Activated naive CD4-positive, alpha-beta T cell treated with anti-CD3 and anti-CD28 coated beads, Interleukin-2, amount 50 U/mL, for 24 hours (primary cell): ENCODE results near the gene SLC6A1.

ENCODE experiments used
- H3K27ac Mint-ChIP-seq: one replicate; pipeline ENCODE4 v1.8.0; 2021; ENCODE audit warnings: mild to moderate bottlenecking, mixed read lengths
- H3K27me3 Mint-ChIP-seq: one replicate; pipeline ENCODE4 v1.8.0; 2021; ENCODE audit warnings: mixed read lengths
- H3K36me3 Mint-ChIP-seq: one replicate; pipeline ENCODE4 v1.8.0; 2021; ENCODE audit warnings: mixed read lengths
- H3K4me1 Mint-ChIP-seq: one replicate; pipeline ENCODE4 v1.8.0; 2021; ENCODE audit warnings: mixed read lengths
- H3K4me3 Mint-ChIP-seq: one replicate; pipeline ENCODE4 v1.8.0; 2021; ENCODE audit warnings: mild to moderate bottlenecking, mixed read lengths
- H3K9me3 Mint-ChIP-seq: one replicate; pipeline ENCODE4 v1.8.0; 2021; ENCODE audit warnings: mixed read lengths

Gene SLC6A1

DNA sequence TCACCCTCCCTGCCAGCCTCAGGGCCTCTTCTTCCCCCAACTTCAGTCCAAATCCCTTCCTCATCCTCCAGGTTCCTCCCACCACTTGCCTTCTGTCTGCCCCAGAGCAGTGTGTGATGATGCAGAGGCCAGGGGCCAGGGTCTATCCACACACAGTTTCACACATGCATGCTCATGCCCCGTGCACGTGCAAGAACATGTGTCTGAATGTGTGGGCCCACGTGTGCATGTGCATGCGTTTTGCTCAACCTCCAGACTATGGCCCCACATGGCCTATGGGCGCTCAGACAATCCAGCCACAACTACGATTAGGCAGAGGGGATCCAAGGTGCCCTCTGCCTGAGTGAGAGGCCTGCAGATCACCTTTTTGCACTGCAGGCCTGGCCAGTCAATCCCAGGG, 32.3 kb upstream of the SLC6A1 start:
- H3K4me1 Mint-ChIP-seq, result no peaks in the 10 kb centered on the region
- no peaks in the 10 kb centered on the region for H3K9me3 Mint-ChIP-seq
- peaks cover 11% of the 10 kb centered on the region for H3K27me3 Mint-ChIP-seq
- no peak overlapping the region for H3K27ac Mint-ChIP-seq
- no peak overlapping the region for H3K4me3 Mint-ChIP-seq
- no peaks in the 10 kb centered on the region for H3K36me3 Mint-ChIP-seq

DNA sequence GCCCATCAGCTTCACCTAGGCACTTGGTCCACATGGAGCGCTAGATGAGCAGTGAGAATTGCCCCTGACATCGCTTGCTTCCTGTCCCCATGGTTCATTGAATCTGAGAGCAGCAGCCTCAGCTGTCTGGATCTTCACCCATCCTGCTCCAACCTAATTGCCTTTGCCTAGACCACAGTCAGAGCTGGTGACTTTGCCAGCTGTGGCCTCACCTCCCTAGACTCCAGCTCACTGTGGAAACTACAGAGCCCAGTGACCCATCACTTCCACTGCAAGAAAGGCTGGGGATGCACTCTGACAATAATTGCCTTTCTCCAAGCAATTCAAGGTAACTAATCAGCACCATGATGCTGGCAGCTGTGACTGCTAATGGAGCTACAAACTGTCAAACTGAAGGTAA, 30.6 kb upstream of the SLC6A1 start:
- peaks cover 18% of the 10 kb centered on the region for H3K27me3 Mint-ChIP-seq
- no peak overlapping the region for H3K27ac Mint-ChIP-seq
- H3K36me3 Mint-ChIP-seq, result no peaks in the 10 kb centered on the region
- H3K4me3 Mint-ChIP-seq, result no peak overlapping the region
- H3K9me3 Mint-ChIP-seq, result no peaks in the 10 kb centered on the region
- no peaks in the 10 kb centered on the region for H3K4me1 Mint-ChIP-seq

DNA sequence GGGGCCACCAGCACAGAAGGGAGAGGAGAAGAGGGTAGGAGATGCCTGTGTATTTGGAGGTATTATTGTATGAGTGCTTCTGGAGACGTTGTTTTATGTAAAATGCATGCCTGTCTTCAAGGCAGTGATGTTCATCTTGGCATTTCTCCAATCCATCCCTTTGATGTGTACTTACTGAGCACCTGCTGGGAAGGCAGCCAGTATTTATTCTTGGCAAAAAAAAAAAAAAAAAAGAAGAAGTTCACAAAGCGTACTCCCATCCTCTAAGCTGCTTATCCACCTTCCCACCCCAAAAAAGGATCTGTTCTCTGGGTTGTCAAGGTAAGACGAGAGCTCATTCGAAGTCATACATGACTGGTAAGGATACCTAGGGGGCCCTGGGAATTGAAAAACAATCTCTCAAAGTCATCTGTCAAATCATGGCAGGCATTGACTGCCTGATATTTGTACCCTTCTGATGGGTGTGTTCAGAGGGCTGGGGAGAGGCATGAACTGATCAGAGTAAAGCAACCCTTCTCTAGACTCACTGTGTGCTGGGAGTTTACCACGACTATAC, 30.0 kb upstream of the SLC6A1 start:
- no peaks in the 10 kb centered on the region for H3K36me3 Mint-ChIP-seq
- H3K4me1 Mint-ChIP-seq, result no peaks in the 10 kb centered on the region
- H3K4me3 Mint-ChIP-seq, result no peak overlapping the region
- H3K9me3 Mint-ChIP-seq, result no peaks in the 10 kb centered on the region
- H3K27me3 Mint-ChIP-seq, result peaks cover 18% of the 10 kb centered on the region
- no peak overlapping the region for H3K27ac Mint-ChIP-seq

DNA sequence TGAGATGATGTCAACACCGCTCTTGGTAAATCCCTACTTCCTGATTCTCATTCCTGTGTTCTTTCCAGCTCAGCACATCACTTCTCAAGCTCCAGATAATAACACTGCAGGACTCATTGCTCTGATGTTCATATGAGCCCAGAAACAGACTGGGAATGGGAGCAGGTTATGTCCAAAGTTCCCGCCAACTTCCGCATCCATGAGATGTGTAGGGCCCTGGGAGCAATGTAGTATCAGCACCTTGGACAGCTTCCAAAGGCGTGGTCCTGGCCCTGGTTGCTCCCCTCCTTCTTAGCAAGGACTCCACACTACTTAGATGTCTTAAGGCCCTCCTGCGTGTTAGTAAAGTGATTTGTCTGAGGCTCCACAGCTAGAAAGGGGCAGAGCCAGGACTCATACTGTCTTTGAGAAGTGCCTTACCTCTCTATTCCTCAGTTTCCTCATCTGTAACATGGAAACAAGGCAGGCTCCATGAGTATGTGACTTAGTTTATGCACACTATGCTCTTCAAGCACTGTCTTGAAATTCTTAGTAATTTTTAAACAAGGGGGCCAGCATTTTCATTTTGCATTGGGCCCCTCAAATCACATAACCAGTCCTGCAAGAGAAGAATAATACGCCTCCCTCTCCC, 27.9 kb upstream of the SLC6A1 start:
- Mint-ChIP-seq H3K27ac (no peak overlapping the region), H3K4me3 (no peak overlapping the region), H3K27me3 (peaks cover 20% of the 10 kb centered on the region), H3K9me3 (no peaks in the 10 kb centered on the region), H3K4me1 (no peaks in the 10 kb centered on the region), H3K36me3 (no peaks in the 10 kb centered on the region)

DNA sequence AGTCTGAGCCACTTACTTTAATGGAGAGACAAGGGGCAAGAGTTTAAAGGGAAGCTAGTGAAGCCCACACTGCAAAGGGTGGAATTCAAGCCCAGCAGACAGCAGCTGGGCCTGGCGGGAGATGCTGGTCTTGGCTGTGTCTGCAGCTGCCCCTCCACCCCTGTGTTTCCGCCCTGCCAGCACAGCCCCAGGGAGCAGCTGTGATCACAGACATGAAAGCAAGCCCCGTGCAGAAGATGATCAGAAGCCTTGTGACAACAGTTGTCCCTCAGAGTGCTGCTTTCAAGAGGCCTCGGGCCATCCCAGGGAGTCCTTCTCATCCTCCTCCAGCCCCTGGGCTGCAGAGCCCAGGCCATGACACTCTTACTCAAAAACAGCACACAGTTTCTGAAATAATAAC, 24.1 kb upstream of the SLC6A1 start:
- Mint-ChIP-seq H3K4me3 (no peak overlapping the region), H3K36me3 (no peaks in the 10 kb centered on the region), H3K27ac (no peak overlapping the region), H3K4me1 (no peaks in the 10 kb centered on the region), H3K27me3 (peaks cover 19% of the 10 kb centered on the region), H3K9me3 (no peaks in the 10 kb centered on the region)

DNA sequence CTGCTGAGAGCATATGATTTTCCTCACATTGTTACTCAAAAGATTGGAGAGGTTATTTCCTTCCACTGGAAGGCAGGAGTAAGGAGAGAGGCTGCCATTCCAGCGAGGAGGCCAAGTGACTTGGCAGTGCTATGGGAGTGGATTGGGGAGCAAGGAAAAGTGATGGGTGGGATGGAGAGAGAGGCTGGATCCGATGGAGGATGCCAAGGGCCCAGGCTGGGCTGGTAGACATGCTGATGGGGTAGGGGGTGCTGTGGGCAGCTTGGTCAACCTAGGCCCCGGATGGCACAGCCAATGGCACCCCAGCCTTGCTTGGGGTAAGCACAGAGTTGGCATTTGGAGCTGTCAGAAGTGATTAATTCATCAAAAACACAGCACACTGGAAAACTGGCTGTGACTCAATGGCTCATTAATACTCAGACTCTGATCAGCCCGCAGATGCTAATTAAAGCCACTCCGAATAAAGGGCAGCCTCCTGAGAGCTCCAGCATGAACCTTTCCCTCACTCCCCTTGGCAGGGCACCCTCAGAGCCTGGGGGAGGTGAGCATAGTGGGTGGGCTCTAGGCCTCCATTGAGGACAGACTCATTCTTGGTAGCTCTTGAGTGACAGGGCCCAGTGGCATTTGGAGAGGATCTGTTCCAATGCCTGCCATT, 22.1 kb upstream of the SLC6A1 start:
- Mint-ChIP-seq H3K4me1 (no peaks in the 10 kb centered on the region), H3K9me3 (no peaks in the 10 kb centered on the region), H3K4me3 (no peak overlapping the region), H3K36me3 (no peaks in the 10 kb centered on the region), H3K27me3 (peaks cover 13% of the 10 kb centered on the region), H3K27ac (no peak overlapping the region)

DNA sequence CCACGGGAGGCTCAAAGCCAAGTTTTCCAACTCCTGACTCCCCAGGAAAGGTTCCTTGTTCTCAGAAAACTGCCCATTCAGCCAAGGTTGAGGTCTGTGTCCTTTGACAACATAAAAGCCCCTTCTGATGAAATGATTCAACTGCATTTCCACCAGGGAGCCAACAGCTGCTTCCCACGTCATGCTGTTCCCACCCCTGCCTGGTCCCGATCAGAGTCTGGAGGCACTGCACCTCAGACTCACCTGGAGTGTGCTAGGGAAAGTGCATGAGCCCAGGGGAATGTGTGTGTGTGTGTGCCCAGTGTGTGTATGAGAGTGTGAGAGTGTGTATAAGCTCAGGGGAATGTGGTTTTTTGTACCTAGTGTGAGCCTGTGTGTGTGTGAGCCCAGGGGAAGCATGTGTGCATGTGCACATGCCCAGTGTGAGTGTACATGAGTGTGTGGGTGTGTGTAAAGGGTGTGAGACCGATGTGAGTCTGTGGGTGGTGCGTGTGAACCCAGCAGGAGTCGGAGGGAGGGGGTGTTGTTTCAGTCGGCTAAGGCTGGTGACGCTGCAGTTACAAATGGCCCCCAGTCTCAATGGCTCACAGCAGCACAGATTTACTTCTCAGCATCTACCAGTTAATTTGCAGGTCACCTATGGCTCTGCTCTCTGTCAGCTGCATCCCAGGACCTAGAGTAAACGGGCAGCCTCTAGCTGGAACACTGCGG, 20.3 kb upstream of the SLC6A1 start:
- H3K36me3 Mint-ChIP-seq, result no peaks in the 10 kb centered on the region
- H3K9me3 Mint-ChIP-seq, result no peaks in the 10 kb centered on the region
- H3K4me3 Mint-ChIP-seq, result no peak overlapping the region
- no peaks in the 10 kb centered on the region for H3K4me1 Mint-ChIP-seq
- H3K27ac Mint-ChIP-seq, result no peak overlapping the region
- H3K27me3 Mint-ChIP-seq, result peaks cover 13% of the 10 kb centered on the region

DNA sequence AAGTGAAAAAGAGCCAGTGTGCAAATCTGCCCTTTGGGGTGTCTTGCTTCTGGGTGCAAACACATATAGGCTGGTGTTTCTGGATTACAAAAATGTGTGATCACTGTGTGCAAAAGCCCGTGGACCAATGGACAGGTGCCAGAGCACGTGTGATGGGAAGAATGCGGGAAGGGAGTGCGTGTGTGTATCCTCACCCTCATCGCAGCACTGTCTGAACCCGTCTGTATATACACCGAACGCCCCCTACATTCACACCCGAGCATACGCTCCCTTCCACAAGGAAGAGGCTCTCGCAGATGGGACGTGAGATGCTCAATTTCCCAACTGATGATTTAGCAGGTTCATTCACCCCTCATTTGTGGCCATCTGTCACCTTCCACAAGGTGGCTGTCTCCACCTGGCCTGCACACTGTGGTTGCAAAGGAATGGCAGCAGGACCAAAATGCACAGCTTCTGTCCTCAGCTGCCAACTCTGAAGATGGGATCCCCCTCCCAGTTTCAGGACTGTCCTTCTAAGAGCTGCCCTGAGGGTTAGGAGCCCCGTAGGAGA, 19.4 kb upstream of the SLC6A1 start:
- Mint-ChIP-seq H3K4me3 (no peak overlapping the region), H3K27me3 (peaks cover 16% of the 10 kb centered on the region), H3K27ac (no peak overlapping the region), H3K9me3 (no peaks in the 10 kb centered on the region), H3K36me3 (no peaks in the 10 kb centered on the region), H3K4me1 (no peaks in the 10 kb centered on the region)

DNA sequence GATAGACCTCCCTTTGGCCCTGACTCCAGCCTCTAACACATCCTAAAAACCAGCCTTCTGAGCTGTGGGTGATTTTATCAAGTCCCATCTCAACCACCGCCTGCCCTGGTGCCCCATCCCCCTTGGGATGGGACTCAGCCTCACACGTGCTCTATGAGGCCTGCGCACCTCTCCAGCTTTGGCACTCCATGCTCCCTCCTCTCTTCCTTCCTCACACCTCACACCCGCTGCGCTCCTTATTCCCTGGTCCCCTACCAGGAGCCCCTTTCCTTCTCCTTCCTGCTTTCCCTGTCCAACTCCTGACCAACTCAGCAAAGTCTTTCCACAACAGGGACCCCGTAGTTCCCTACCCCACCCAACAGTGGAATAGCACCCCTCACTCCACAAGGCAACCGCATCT, 18.4 kb upstream of the SLC6A1 start:
- no peaks in the 10 kb centered on the region for H3K4me1 Mint-ChIP-seq
- no peak overlapping the region for H3K4me3 Mint-ChIP-seq
- no peak overlapping the region for H3K27ac Mint-ChIP-seq
- H3K36me3 Mint-ChIP-seq, result no peaks in the 10 kb centered on the region
- H3K27me3 Mint-ChIP-seq, result peaks cover 18% of the 10 kb centered on the region
- H3K9me3 Mint-ChIP-seq, result no peaks in the 10 kb centered on the region

DNA sequence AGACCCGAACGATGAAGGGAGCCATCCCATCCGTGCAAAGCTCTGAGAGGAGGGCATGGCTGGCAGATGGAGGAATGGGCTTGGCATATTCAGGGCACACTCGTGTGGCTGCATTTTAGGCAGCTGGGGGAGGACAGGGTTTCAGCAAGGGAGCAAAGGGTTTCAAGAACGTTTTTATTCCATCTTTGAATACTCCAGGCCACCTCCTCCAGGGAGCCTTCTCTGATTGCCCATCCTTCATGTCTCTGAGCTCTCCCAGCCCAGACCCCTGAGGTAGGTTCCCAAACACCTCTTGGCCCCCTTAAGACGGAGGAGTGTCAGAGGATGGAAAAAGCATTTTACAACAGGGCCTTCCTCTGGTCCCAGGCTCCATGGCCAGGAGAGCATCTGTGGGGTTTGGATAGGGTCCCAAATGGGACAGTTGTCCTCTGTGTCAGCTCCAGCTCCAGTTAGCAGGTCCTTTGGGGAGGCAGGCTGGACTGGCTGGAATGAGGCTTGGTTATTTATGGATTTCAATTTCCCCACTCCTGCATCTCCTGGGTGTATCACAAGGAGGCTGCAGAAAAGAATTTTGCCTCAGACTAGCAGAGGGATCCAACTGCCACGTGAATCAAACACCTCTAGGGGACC, 17.7 kb upstream of the SLC6A1 start:
- no peaks in the 10 kb centered on the region for H3K4me1 Mint-ChIP-seq
- peaks cover 18% of the 10 kb centered on the region for H3K27me3 Mint-ChIP-seq
- no peak overlapping the region for H3K4me3 Mint-ChIP-seq
- H3K36me3 Mint-ChIP-seq, result no peaks in the 10 kb centered on the region
- no peak overlapping the region for H3K27ac Mint-ChIP-seq
- no peaks in the 10 kb centered on the region for H3K9me3 Mint-ChIP-seq

DNA sequence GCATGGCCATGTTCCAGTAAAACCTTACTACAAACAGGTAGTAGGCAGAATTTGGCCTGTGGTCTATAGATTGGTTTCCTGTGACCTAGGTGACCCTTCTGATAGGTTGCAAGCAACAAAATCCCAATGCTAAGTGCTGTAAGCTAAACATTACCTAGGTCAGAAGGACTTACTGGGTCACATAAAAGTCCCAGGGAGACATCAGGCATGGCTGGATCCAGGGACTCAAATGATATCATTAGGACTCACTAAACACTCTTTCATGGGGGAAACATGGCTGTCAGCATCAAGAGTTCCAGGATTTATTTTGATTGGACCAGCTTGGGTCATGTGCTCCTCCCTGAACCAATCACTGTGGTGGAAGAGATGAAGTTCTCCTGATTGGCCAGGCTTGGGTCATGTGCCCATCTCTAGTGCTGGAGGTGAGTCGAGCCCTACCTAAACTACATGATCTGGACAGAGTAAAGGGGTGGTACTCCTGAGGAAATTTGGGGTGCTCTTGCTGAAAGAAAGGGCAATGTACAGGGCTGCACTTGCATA, 16.8 kb upstream of the SLC6A1 start:
- Mint-ChIP-seq H3K36me3 (no peaks in the 10 kb centered on the region), H3K27me3 (peaks cover 18% of the 10 kb centered on the region), H3K4me3 (no peak overlapping the region), H3K9me3 (no peaks in the 10 kb centered on the region), H3K4me1 (no peaks in the 10 kb centered on the region), H3K27ac (no peak overlapping the region)

DNA sequence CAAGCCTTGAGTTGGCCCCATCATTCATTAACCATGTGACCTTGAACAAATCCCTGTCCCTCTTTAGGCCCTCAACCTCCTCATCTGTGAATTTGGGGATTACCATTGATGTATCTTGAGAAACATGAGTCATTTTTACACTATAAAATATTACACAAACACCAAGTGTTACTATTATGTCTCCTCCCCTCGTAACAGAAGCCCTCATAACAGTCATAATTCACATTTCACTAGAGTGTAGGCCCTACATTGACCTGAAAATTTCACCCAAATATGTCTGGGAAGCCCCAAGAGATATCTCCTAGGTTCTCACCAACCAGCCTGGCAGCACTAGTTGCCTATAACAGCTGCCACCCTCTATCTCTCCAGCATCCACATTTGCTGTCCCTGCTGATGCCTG, 15.8 kb upstream of the SLC6A1 start:
- Mint-ChIP-seq H3K36me3 (no peaks in the 10 kb centered on the region), H3K9me3 (no peaks in the 10 kb centered on the region), H3K27ac (no peak overlapping the region), H3K27me3 (peaks cover 20% of the 10 kb centered on the region), H3K4me3 (no peak overlapping the region), H3K4me1 (no peaks in the 10 kb centered on the region)

DNA sequence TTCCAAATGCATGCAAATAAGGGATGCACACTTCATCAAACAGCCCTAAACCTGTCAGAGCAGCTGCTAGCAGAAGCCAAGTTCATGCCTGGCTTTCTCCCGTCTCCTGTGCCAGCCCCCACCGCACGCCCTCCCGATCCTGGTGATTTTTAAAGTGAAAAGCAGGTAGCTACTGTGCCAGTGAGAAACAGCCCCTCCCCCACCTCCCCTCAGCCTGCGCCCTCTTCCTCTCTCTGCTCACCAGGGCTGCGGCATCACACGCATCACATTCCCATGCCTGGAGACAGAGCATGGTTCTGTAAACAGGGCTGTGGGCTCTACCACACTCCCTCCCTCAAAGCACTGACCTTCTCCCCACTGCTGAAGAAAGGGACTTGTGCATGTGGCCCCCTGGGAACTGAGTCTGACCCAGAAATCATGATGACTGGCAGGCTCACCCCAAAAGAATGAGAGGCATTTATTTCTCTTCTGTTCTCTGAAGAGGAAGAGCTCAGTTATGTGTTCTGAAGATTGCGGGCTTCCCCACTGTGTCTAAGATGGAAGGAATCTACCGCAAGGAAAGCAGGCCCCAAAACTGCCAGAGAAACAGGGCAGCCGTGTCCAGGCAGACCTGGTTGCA, 14.5 kb upstream of the SLC6A1 start:
- H3K4me1 Mint-ChIP-seq, result peaks cover 5% of the 10 kb centered on the region
- H3K4me3 Mint-ChIP-seq, result no peak overlapping the region
- H3K36me3 Mint-ChIP-seq, result no peaks in the 10 kb centered on the region
- no peak overlapping the region for H3K27ac Mint-ChIP-seq
- peaks cover 22% of the 10 kb centered on the region for H3K27me3 Mint-ChIP-seq
- H3K9me3 Mint-ChIP-seq, result no peaks in the 10 kb centered on the region

DNA sequence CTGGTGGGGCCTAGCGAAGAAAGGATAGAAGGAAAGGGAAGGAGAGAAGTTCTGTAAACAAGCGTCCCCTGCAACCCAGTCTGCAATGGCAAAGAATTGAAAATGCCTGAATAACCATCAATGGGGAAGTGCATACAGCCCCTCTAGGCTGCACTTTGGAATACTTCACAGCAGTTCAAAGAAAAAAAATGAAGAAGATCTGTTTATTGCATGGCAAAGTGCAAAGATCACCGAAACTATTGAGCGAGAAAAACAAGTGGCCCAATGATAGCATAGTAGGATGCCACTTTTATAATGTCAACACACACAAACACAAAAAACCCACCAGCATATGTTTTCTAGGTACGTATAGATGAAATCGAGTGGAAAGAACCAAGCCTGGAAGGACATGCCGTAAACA, 13.6 kb upstream of the SLC6A1 start:
- Mint-ChIP-seq H3K27me3 (peaks cover 18% of the 10 kb centered on the region), H3K27ac (no peak overlapping the region), H3K9me3 (no peaks in the 10 kb centered on the region), H3K36me3 (no peaks in the 10 kb centered on the region), H3K4me3 (no peak overlapping the region), H3K4me1 (peaks cover 9% of the 10 kb centered on the region)

DNA sequence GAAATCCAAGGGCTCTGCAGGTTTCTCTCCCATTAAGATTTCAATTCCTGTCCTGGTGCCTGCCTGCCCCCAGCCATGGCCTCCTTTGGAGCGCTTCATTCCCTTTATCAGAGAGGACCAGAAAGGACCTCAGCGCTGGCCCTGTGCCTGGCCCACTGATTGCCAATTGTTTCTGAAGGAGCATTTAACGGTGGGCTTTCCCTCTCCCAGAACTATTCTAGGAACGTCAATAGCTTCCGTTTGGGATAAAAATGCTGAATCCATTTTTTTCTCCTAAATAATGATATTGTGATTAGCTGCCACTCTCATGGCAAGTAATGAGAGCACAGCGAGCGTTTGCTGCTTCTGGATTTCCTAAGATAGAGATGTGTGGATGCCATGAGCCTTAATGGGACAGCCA, 12.2 kb upstream of the SLC6A1 start:
- H3K4me1 Mint-ChIP-seq, result peaks cover 9% of the 10 kb centered on the region
- no peak overlapping the region for H3K4me3 Mint-ChIP-seq
- no peaks in the 10 kb centered on the region for H3K36me3 Mint-ChIP-seq
- no peak overlapping the region for H3K27ac Mint-ChIP-seq
- H3K9me3 Mint-ChIP-seq, result no peaks in the 10 kb centered on the region
- H3K27me3 Mint-ChIP-seq, result peaks cover 18% of the 10 kb centered on the region
